Thyroid gland (tissue), 4 donors: ENCODE data around the gene BICDL2. TPM values are rescaled to one million over a fixed set of nuclear protein-coding genes. Genes with fewer than 3 reads are reported as not detected.

Source experiments
- DNase-seq, 2 donors: peaks; one replicate each; pipeline ENCODE4 v3.0.0-alpha.2; 2019
- H3K27ac ChIP-seq, 3 donors: fragments of 200-600 bp; sonication (generic); 1 replicate in 2 of 3; 2 replicates in 1 of 3; pipeline ENCODE4 v1.5.1; 2016 to 2019; ENCODE audit warnings: mild to moderate bottlenecking in 1 of 3, moderate library complexity in 1 of 3
- H3K27me3 ChIP-seq: fragments of 200-600 bp; sonication (generic); one replicate; pipeline ENCODE4 v1.5.1; 2019
- H3K36me3 ChIP-seq, 2 donors: fragments of 200-600 bp; sonication (generic); one replicate each; pipeline ENCODE4 v1.5.1; 2016 to 2019
- H3K4me1 ChIP-seq, 2 donors: fragments of 200-600 bp; sonication (generic); one replicate each; pipeline ENCODE4 v1.5.1; 2017 to 2019
- H3K4me3 ChIP-seq, 3 donors: fragments of 200-600 bp; sonication (generic); replicated peaks in 1 of 3; 1 replicate in 2 of 3; 2 replicates in 1 of 3; pipeline ENCODE4 v1.5.1; 2016; ENCODE audit warnings: mild to moderate bottlenecking in 1 of 3
- H3K9me3 ChIP-seq: fragments of 200-600 bp; sonication (generic); one replicate; pipeline ENCODE4 v1.5.1; 2017
- CTCF ChIP-seq, 6 experiments: fragments of 200-600 bp in 3 of 6; fragments of 450-650 bp in 3 of 6; sonication (generic) in 3 of 6; IDR thresholded peaks; one replicate each; pipeline ENCODE4 v1.5.1; 2016 to 2019; ENCODE audit warnings: antibody characterized with exemption in 6 of 6, mild to moderate bottlenecking in 2 of 6, inconsistent platforms in 1 of 6, moderate library complexity in 1 of 6
- POLR2A ChIP-seq, 2 donors: fragments of 450-650 bp; IDR thresholded peaks; one replicate each; pipeline ENCODE4 v1.6.1; 2017; ENCODE audit warnings: antibody characterized with exemption in 2 of 2, mild to moderate bottlenecking in 2 of 2, moderate library complexity in 1 of 2
- WGBS, 2 donors: methylation state at CpG; one replicate each; pipeline ENCODE4 v1.1.5; 2017; 5-methylcytosine and 5-hydroxymethylcytosine counted together
- intact Hi-C: fragments of 100-400 bp; cut with DNase I; formaldehyde crosslinking; loops from one replicate; pipeline ENCODE4 v1.15.1; 2023
- total RNA-seq, 4 donors: library from RNA; depleted of rRNA; stranded (reverse); fragments of >200 nt; gene quantifications; one replicate each; pipeline ENCODE4 v1.2.3, GENCODE V29; 2016

Gene BICDL2
- total RNA-seq, 4 donors from 2014 or later: 7.3 to 17.8 (median 14.6) TPM

GRCh38 chr16:2992383-2993081, 44.2 kb downstream of the BICDL2 start:
- Histone ChIP-seq H3K27me3 (no peaks in the 10 kb centered on the region), H3K36me3 (no peaks in the 10 kb centered on the region), H3K9me3 (no peaks in the 10 kb centered on the region), H3K4me3 (no peak overlapping the region), H3K27ac (no peak overlapping the region), H3K4me1 (no peaks in the 10 kb centered on the region)
- DNase-seq: no peak
- intact Hi-C loops: no loop called here
- TF ChIP-seq POLR2A (IDR thresholded peaks at IDR 0.05) (no peak), CTCF (IDR thresholded peaks at IDR 0.05) (no peak)
- WGBS, 2 donors: 85 to 90% methylated on average over 11 to 14 of the region's 14 CpGs

GRCh38 chr16:2991566-2992261, 45.0 kb downstream of the BICDL2 start:
- H3K4me3 ChIP-seq: no peak overlapping the region
- no peak overlapping the region for H3K27ac ChIP-seq
- H3K27me3 ChIP-seq: no peaks in the 10 kb centered on the region
- H3K36me3 ChIP-seq: no peaks in the 10 kb centered on the region
- H3K4me1 ChIP-seq: no peaks in the 10 kb centered on the region
- no peaks in the 10 kb centered on the region for H3K9me3 ChIP-seq
- 85 to 89% methylated on average over 11 to 12 of the region's 12 CpGs for WGBS, 2 donors
- intact Hi-C loops: no loop called here
- no peak for DNase-seq
- TF ChIP-seq CTCF (IDR thresholded peaks at IDR 0.05): no peak
- TF ChIP-seq POLR2A (IDR thresholded peaks at IDR 0.05): no peak

DNA sequence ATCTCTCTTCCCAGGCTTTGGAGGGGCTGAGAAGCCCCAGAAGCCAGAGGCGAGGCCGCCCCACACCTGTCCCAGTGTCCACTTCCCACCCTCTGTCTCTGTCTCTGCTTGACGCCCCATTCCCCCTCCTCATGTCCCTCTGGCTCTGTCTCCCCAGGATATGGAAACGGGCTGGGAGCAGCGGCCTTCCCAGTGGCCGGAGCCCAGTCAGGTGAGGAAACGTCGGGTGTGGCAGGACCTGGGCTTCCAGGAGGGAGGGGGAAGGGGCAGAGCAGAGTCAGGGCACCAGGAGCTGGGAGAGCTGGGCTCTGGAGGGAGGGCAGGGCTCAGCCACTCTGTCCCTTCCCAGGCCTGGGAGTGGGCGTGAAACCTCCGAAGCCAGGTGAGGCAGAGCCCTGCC, 45.9 kb downstream of the BICDL2 start:
- DNase-seq: no peak
- H3K4me3 ChIP-seq: no peak overlapping the region
- intact Hi-C loops: no loop called here
- no peaks in the 10 kb centered on the region for H3K27me3 ChIP-seq
- no peaks in the 10 kb centered on the region for H3K4me1 ChIP-seq
- 69 to 80% methylated on average over 6 to 10 of the region's 10 CpGs for WGBS, 2 donors
- H3K9me3 ChIP-seq: no peaks in the 10 kb centered on the region
- no peaks in the 10 kb centered on the region for H3K36me3 ChIP-seq
- TF ChIP-seq POLR2A (IDR thresholded peaks at IDR 0.05) (no peak), CTCF (IDR thresholded peaks at IDR 0.05) (no peak)
- H3K27ac ChIP-seq: no peak overlapping the region

GRCh38 chr16:2988590-2989099, 48.1 kb downstream of the BICDL2 start:
- TF ChIP-seq CTCF (IDR thresholded peaks at IDR 0.05): no peak
- TF ChIP-seq POLR2A (IDR thresholded peaks at IDR 0.05): no peak
- H3K4me3 ChIP-seq: no peak overlapping the region
- H3K4me1 ChIP-seq: peaks cover 3 to 5% of the 10 kb centered on the region in 2 donors
- WGBS, 2 donors: 40% methylated on average over 5 of the region's 8 CpGs
- H3K9me3 ChIP-seq: no peaks in the 10 kb centered on the region
- intact Hi-C loops: no loop called here
- DNase-seq: no peak
- H3K27me3 ChIP-seq: no peaks in the 10 kb centered on the region
- no peak overlapping the region for H3K27ac ChIP-seq
- H3K36me3 ChIP-seq: no peaks in the 10 kb centered on the region

GRCh38 chr16:2987833-2988232, 48.9 kb downstream of the BICDL2 start:
- intact Hi-C loops: no loop called here
- TF ChIP-seq CTCF (IDR thresholded peaks at IDR 0.05) (no peak), POLR2A (IDR thresholded peaks at IDR 0.05) (no peak)
- Histone ChIP-seq H3K27me3 (no peaks in the 10 kb centered on the region), H3K9me3 (no peaks in the 10 kb centered on the region), H3K27ac (no peak overlapping the region), H3K4me1 (peaks cover 3 to 10% of the 10 kb centered on the region in 2 donors), H3K36me3 (no peaks in the 10 kb centered on the region), H3K4me3 (no peak overlapping the region)
- WGBS, 2 donors: 73 to 75% methylated on average over 3 to 8 of the region's 8 CpGs
- no peak for DNase-seq
